Measurements from ENCODE around the gene NFASC.

The NFASC gene

GRCh38 chr1:204863024-204863423 lies 7.6 kb upstream of the NFASC start:
- DNase-seq: no peak

- DNase-seq: no peak
Observed at GRCh38 chr1:204863730-204864129, 6.9 kb upstream of the NFASC start.

GRCh38 chr1:204866051-204866596 lies 4.5 kb upstream of the NFASC start:
- DNase-seq: no peak

GRCh38 chr1:204867203-204867602 lies 3.5 kb upstream of the NFASC start:
- no peak for DNase-seq

- DNase-seq: no peak
Observed at GRCh38 chr1:204867666-204868339, 2.9 kb upstream of the NFASC start.

GRCh38 chr1:204868340-204868700 lies 2.3 kb upstream of the NFASC start:
- DNase-seq: no peak

- no peak for DNase-seq
Observed at GRCh38 chr1:204869097-204869496, 1.6 kb upstream of the NFASC start.

- no peak for DNase-seq
Observed at GRCh38 chr1:204871405-204872037, 859 bp downstream of the NFASC start.

- no peak for DNase-seq
Observed at GRCh38 chr1:204872262-204872881, 1.7 kb downstream of the NFASC start.

- no peak for DNase-seq
Observed at GRCh38 chr1:204873176-204873575, 2.5 kb downstream of the NFASC start.

GRCh38 chr1:204873714-204874113 lies 3.1 kb downstream of the NFASC start:
- no peak for DNase-seq

- DNase-seq: no peak
Observed at GRCh38 chr1:204874274-204874673, 3.6 kb downstream of the NFASC start.

- DNase-seq: no peak
Observed at GRCh38 chr1:204875255-204875654, 4.6 kb downstream of the NFASC start.

GRCh38 chr1:204878621-204879234 lies 8.1 kb downstream of the NFASC start:
- DNase-seq: no peak

- DNase-seq: no peak
Observed at GRCh38 chr1:204879351-204879750, 8.7 kb downstream of the NFASC start.

GRCh38 chr1:204880906-204881305 lies 10.2 kb downstream of the NFASC start:
- no peak for DNase-seq

GRCh38 chr1:204882479-204882878 lies 11.8 kb downstream of the NFASC start:
- DNase-seq: no peak

GRCh38 chr1:204883405-204883804 lies 12.7 kb downstream of the NFASC start:
- no peak for DNase-seq

- no peak for DNase-seq
Observed at GRCh38 chr1:204885288-204885711, 14.6 kb downstream of the NFASC start.

- no peak for DNase-seq
Observed at GRCh38 chr1:204885790-204886189, 15.1 kb downstream of the NFASC start.

- no peak for DNase-seq
Observed at GRCh38 chr1:204887846-204888245, 17.2 kb downstream of the NFASC start.

GRCh38 chr1:204888294-204888693 lies 17.6 kb downstream of the NFASC start:
- no peak for DNase-seq

- no peak for DNase-seq
Observed at GRCh38 chr1:204889681-204890383, 19.2 kb downstream of the NFASC start.

Data from stimulated activated CD4-positive, alpha-beta T cell treated with anti-CD3 and anti-CD28 coated beads, Interleukin-2, amount 100 ng/mL, for 48 hours (primary cell).